GM18519 (cell line): ENCODE data around the gene BRSK1.

Experiments used
- ATAC-seq: cut with Tn5 transposase; IDR thresholded peaks from one replicate; pipeline ENCODE4 v1.9.1; 2021; ENCODE audit warnings: mild to moderate bottlenecking, moderate library complexity; ENCODE audit not compliant: unreplicated experiment, low FRiP score

Gene BRSK1

DNA sequence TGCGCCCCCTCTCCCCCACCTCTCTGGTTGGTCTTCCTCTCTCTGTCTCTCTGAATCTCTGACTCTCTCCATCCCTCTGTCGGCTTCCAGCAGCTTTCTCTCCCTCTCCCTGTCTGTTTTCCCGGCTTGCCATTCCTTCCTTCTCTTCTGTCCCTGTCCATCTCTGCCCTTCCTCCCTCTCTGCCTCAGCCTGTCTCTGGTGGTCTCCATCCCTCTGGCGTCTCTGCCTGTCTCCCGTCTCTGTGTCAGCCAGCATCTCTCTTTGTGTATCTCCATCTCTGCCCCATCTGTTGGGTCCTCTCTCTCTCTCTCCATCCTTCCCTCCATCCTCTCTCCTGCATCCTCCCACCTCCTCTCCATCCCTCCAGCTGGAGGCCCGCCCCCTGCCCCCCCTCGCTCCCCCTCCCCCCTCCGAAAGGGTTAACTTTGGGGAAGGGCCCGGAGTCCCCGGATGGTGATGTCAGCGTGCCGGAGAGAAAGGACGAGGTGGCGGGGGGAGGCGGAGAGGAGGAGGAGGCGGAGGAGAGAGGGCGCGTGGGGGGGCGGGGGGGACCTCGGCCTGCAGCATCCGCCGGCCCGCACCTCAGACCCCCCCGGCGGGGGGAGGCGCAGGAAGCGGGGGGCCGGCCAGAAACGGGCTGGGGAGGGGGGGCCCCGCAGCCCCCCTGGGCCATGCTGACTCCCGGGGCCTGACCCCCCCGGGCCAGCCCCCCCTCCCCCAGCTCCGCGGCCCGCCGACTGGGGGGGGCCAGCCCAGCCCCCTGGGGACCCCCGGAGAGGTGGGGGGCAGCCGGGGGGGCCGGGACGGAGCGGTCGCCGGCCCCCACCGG lies at the start of gene BRSK1:
Gene BRSK1, plus strand, starts transcription at position 450 of the 830 bp plus-strand sequence. CDS start 446 bp downstream, outside the sequence.
- no peak for ATAC-seq

DNA sequence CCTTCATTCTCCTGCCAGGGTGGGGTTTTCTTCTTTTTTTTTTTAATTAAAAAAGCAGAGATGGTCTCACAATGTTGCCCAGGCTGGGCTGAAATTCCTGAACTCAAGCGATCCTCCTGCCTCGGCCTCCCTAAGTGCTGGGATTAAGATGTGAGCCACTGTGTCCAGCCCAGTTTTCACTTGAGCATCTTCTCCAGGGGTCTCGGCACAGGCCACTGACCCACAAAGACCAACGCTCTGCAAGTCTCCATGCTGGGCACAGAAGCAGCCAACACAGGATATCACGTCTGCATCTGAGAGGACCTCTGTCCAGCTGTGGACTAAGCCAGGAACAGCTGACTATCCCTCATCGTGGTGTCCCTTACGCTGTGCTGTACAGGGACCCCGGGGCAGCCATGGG lies 45.8 kb upstream of the BRSK1 start:
- no peak for ATAC-seq

- no peak for ATAC-seq
These were observed 44.8 kb upstream of the BRSK1 start for GRCh38 chr19:55239004-55239403.

DNA sequence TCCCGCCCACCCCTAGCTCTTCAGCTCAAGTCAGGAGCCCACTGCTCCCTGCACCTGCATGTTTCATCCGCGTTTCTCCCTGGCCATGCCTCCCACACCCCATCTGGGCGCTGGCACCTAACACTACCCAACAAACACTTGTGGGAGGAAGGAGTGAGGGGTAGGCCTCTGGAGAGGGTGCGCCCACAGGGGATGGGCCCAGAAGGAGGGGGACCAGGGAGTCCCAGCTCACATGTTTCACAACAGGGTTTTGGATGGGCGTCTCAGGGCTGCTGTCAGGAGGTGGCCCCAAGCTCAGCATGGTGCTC lies 43.1 kb upstream of the BRSK1 start:
- ATAC-seq = no peak

- no peak for ATAC-seq
These were observed 42.5 kb upstream of the BRSK1 start for GRCh38 chr19:55241143-55241934.

DNA sequence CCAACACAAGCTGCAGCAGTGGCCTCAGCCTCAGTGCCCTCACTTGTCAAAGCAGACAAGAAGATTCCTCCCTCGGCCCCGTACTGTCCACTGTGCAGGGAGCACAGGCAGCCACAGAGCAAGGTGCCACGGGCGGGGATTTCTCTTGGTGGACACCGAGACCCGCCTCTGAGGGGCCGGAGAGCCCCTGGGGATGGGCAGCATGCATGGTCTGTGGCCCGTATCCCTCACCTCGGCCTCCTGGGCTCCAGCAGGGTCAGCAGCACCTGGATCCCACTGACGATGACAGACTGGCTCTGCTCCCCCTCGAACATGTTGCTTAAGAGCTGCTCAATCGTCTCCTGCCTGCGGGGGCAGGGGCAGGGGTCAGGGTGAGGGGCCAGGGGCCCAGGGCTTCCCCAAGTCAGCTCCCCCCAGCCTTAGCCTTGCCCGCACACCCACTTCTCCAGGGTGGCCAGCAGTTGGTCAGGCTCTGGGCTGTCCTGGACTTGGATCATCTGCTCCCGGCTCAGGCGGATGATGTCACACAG lies 41.8 kb upstream of the BRSK1 start:
- no peak for ATAC-seq

DNA sequence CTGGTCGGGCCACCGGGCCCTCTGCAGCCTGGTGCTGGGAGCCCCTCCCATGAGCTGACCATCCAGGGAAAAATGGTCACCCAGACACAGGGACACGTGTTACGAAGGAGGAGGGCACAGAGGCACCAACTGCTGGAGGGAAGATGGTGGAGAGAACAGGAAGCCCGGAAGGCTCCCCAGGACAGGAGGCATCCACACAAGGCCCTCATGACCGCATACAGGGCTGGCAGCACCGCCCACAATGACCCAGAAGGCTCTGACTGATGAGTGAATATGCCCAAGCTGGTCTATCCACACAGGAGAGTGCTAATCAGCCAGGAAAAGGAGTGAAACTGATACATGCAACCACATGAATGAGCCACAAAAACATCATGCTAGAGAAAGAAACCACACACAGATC lies 41.3 kb upstream of the BRSK1 start:
- no peak for ATAC-seq

DNA sequence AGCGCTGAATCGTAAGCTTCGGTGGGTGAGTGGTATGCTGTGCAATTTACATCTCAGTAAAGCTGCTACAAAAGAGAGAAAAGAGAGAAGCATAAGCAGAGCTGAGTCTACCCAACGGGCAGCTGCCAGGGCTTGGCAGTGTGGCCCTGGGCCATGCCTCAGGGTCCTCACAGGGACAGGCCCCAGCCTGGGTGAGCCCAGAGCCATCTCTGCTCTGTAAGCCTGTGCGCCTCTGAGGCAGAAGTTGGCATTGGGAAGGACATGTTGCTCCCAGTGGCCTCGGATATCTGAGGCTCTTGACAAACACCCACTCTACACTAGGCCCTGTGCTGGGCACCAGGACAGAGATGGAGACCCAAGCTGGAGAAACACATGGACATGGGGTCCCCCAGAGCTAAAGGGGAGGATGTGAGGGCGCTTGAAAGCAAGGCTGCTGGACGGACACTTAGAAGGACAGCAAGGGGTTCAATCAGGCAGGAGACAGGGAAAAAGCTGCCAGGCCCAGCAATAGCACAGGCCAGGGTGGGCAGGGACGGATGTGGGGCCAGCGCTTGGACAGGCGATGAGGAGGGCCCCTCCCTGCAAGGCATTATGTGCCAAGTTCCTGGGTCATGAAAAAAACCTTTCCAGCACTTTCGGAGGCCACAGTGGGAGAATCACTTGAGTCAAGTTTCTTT lies 39.7 kb upstream of the BRSK1 start:
- no peak for ATAC-seq

GRCh38 chr19:55245236-55245904 lies 38.4 kb upstream of the BRSK1 start:
- ATAC-seq = no peak

GRCh38 chr19:55246462-55247451 lies 37.0 kb upstream of the BRSK1 start:
- no peak for ATAC-seq

GRCh38 chr19:55247621-55248099 lies 36.1 kb upstream of the BRSK1 start:
- no peak for ATAC-seq

DNA sequence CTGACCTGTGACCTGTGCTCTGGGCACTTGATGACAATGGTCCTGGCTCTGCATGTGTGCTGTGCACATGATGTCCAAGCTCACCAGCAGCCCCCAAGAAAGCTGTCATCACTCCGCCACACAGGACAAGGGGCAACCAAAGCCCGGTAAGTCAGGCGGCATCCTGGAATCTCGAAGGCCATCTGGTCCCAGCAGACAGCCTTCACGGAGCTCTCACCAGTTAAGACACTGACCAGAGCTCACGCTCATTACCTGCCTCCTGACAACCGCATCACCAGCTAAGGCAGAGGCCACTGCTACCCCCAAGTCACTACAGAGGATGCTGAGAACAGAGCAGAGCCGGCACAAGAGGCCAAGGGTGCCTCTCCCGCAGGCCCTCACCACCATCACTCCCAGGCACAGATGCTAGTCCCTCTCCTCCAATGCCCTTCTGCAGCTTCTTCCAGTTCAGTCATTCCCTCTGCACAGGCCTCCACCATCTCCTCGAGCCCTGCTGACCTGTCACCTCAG lies 35.6 kb upstream of the BRSK1 start:
- ATAC-seq = no peak

GRCh38 chr19:55248704-55249103 lies 35.1 kb upstream of the BRSK1 start:
- no peak for ATAC-seq

GRCh38 chr19:55249841-55250240 lies 34.0 kb upstream of the BRSK1 start:
- ATAC-seq = no peak

- no peak for ATAC-seq
These were observed 33.3 kb upstream of the BRSK1 start for GRCh38 chr19:55250262-55251036.

- no peak for ATAC-seq
These were observed 32.3 kb upstream of the BRSK1 start for GRCh38 chr19:55251341-55252081.
